Hypothalamus (tissue), 51 donors: ENCODE data around the gene TFCP2.
A peak's percentile ranks its signal among the peaks of the same experiment; 100 is the strongest.

Experiments
- DNase-seq, 51 donors: peaks; one replicate each; lab custom pipeline; 2025; lab: John Stamatoyannopoulos, UW

TFCP2 gene

GRCh38 chr12:51163795-51164194, 9.1 kb downstream of the TFCP2 start:
- DNase-seq: no peak

- DNase-seq: no peak
Observed at GRCh38 chr12:51162217-51162616, 10.7 kb downstream of the TFCP2 start.

DNA sequence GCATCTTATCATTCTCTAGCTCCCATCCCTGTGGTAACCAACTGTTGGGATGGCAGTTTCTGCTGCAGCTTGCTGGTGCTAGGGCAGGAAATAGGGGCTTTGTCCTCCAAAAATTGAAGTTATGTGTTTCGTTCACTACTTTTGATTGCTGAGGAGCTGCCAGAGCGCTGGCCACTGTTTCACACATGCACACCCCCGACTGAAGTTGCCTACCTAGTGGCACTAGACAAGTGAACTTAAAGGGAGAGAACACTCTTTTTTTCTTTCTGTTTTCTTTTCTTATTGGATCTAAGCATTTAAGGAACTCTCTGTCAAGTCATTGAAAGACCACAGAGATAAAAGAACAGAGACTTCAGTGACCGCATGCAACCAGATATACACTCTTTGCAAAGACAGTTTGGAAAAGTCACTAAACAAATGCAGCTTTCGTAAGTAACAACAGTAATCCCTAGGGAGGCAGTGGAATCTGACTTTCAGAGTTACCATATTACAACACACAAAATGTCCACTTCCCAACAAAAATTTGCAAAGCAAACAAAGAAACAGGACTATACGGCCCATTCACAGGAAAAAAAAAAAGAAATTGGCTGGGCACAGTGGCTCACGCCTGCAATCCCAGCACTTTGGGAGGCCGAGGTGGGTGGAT, 12.0 kb downstream of the TFCP2 start:
- DNase-seq: no peak

- DNase-seq: no peak
Observed at GRCh38 chr12:51156245-51156765, 16.6 kb downstream of the TFCP2 start.

DNA sequence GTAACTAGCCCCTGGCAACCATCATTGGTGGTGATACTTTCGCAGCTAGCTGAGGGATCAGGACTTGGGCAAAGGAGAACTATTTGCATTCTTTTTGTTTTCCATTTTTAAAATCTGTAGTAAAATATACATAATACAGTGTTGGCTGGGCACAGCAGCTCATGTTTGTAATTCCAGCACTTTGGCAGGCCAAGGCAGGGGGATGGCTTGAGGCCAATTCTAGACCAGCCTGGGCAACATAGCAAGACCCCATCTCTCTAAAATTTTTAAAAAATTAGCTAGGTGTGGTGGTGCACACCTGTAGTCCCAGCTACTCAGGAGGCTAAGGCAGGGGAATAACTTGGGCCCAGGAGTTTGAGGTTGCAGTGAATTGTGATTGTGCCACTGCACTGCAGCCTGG, 20.0 kb downstream of the TFCP2 start:
- no peak for DNase-seq

GRCh38 chr12:51150777-51151176, 22.2 kb downstream of the TFCP2 start:
- no peak for DNase-seq

- DNase-seq: no peak
Observed at GRCh38 chr12:51147309-51147708, 25.6 kb downstream of the TFCP2 start.

DNA sequence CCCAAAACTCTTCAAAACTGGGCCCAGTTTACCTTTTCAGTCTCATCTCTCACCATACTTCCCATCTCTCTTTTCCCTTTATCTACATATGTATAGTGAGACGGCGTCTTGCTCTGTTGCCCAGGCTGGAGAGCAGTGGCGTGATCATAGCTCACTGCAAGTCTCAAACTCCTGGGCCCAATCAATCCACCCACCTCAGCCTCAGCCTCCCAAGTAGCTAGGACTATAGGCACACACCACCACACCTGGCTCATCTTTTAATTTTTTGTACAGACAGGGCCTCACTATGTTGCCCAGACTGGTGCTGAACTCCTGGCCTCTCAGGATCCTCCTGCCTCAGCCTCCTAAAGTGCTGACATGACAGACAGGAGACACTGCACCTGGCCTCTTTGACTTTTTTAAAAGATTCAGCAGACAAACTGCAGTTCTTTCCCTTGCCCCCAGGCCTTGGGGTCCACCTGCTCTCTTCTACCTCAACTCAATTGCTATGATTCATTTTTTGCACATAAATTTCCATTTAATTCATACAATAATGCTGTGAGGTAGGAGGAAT, 33.6 kb downstream of the TFCP2 start:
- no peak for DNase-seq

GRCh38 chr12:51132693-51133092, 40.2 kb downstream of the TFCP2 start:
- no peak for DNase-seq

GRCh38 chr12:51131745-51132521, 41.0 kb downstream of the TFCP2 start:
- DNase-seq: no peak

- DNase-seq: no peak
Observed at GRCh38 chr12:51128919-51129318, 44.0 kb downstream of the TFCP2 start.

DNA sequence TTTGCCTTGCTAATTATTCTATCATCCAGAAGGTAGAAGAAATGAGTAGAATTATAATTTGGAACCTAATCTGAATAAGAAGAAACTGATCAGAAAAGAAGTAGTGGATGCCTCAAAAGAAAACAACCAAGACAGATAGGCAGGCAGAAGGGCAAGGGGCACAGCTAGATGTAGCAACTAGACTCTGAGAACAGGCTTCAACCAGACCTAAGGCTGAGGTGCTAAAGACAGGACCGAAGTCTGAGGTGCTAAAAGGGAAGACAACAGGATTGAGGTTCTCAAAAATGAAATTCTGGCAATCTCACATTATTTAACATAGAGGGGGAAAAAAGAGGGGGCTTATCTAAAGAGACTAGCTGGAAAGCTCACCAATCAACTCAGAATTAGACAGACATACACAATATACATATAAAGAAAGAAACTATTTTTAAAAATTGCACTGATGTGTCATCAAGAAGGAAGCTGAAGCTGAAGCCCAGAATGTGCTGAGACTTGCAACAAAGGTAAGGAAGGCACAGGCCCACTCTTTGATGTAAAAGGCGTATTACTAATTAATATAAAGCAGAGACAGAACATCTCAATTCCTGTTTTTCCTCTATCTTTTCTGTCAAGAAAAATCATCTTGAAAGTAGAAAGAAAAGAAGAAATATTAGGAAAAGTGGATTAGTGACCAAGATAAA, 45.7 kb downstream of the TFCP2 start:
- DNase-seq: no peak

GRCh38 chr12:51126297-51126696, 46.6 kb downstream of the TFCP2 start:
- DNase-seq: no peak

DNA sequence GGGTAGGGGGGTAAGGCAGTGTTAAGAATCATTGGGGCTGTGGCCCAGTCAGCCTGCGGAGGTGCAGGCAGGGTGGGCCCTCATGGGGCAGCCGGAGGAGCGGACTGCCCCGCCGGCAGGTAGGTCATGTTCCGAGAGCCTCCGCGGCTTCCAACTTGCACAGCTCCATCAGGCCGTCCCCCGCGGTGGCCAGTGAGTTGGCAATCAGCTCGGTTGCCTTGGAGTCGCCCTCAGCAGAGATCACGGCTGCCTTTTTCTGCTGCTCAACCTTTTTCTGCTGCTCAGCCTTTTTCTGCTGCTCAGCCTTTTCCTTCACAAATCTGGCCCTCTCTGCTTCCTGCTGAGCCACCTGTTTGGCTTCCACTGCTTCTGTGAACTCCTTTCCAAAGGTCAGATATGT, 48.4 kb downstream of the TFCP2 start:
- DNase-seq: peak in 20 of 51 donors; percentile 0 to 32 (median 6)

- DNase-seq: no peak
Observed at GRCh38 chr12:51122844-51123243, 50.1 kb downstream of the TFCP2 start.

DNA sequence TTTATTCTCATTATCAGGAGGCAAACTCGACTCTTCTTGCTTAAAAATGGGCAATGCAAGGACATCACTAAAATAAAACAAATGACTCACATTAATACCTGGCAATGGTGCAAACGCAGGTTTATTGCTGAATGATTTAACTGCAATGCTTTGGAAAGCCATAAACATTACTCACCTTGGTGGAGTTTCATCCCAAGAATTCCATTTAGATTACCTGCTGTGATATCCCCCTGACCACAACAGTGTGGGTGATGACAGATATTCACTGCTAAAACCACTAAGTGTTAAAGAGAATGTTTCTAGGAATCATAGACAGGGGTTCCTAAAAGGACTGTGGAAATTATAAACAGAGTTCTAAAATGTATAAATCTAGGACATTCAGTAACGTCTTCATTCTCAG, 54.2 kb downstream of the TFCP2 start:
- DNase-seq: no peak

GRCh38 chr12:51115533-51115932, 57.4 kb downstream of the TFCP2 start:
- no peak for DNase-seq

DNA sequence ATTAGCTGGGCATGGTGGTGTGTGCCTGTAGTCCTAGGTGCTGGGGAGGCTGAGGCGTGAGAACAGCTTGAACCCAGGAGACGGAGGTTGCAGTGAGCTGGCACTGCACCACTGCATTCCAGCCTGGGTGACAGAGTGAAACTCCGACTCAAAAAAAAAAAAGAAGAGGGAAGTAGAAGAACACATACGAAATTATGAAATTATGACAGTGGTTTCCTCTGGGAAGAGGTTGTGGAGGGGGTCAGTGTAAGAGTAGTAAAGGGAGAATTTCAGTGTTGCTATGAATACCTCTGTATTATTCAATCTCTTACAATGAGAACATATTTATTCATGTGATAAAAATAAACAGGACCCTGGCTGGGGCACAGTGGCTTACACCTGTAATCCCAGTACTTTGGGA, 64.8 kb downstream of the TFCP2 start:
- DNase-seq: no peak

GRCh38 chr12:51103977-51104376, 69.0 kb downstream of the TFCP2 start:
- DNase-seq: no peak

- DNase-seq: no peak
Observed at GRCh38 chr12:51098611-51099010, 74.3 kb downstream of the TFCP2 start.

DNA sequence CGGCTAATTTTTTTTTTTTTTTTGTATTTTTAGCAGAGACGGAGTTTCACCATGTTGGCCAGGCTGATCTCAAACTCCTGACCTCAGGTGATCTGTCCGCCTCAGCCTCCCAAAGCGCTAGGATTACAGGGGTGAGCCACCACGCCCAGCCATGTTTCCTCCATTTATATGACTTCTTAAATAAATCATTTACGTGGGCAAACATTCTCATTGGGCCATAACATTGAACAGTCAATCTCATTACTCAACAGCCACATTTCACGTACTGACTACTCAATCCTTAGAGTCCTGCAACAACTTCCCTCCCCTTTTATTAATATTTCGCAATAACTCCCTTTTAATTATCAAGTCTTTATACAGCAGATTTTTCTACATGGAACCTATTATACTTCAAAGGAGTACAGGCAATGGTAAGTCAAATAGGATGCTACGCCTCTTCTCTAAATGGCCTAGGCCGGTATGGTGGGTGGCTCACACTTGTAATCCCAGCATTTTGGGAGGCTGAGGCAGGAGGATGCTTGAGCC, 82.2 kb downstream of the TFCP2 start:
- DNase-seq: no peak
